ENCODE measurements around the gene ZNF584.

DNA sequence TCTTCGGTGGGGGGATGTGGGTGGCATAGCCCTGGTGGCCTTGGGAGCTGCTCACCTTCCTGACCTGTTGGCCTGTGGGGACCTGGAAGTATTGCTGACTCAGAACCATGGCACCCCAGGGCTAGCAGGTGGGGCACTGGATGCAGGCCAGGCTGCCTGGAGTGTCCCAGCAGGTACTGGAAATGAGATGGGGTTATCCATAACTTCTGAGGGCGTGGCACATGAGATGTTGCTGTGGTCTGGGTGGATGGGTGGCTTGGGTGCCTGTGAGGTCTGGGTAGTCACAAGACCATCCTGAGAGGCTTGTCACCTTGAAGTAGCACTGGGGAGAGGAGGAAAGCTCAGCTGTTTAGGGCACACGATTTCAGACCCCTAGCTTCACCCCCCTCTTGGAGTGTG lies 13.6 kb upstream of the ZNF584 start:
- TF ChIP-seq GATA2 (IDR thresholded peaks at IDR 0.05; ENCODE audit: low read depth, low read length) (no peak), GATA3 (IDR thresholded peaks at IDR 0.05; ENCODE audit: low read depth, low read length) (no peak)

All from SH-SY5Y (cell line).